A549 (cell line): ENCODE results near the gene PCNT. TPM values are rescaled to one million over a fixed set of nuclear protein-coding genes. Genes with fewer than 3 reads are reported as not detected.

ENCODE experiments used
- ATAC-seq, 2 experiments: fragments of 200-7000 bp in 1 of 2; fragments of >200 bp in 1 of 2; cut with Nextera tagmentation in 1 of 2; cut with Tn5 transposase in 1 of 2; 3 replicates each; pipeline versions ENCODE4 v1.8.0 to v1.9.1; 2018 to 2020; ENCODE audit warnings: mild to moderate bottlenecking in 1 of 2, moderate library complexity in 1 of 2
- CTCF ChIA-PET: fragments of 300-600 bp; sonication (Branson Sonifier 250); formaldehyde crosslinking; extraction: SDS; loops from one replicate; lab custom pipeline; 2021; ENCODE audit warnings: antibody characterized with exemption, inconsistent platforms; lab: Yijun Ruan, JAX
- POLR2A ChIA-PET: fragments of 350-600 bp; formaldehyde crosslinking; extraction: SDS; loops from one replicate; lab custom pipeline; 2021; ENCODE audit warnings: antibody characterized with exemption, inconsistent platforms; lab: Yijun Ruan, JAX
- DNase-seq, 2 experiments: peaks; one replicate each; pipeline versions ENCODE4 v3.0.0 to v3.0.0-alpha.2; 2011 to 2016; ENCODE audit warnings: low read depth in 1 of 2, low spot score in 1 of 2
- FAIRE-seq: peaks from 2 replicates; lab custom pipeline; 2011; peaks lifted over from hg19 to GRCh38; lab: Jason Lieb, UNC
- H3K27ac ChIP-seq, 2 experiments: fragments of >200 bp; sonication (Bioruptor Twin); formaldehyde crosslinking; 3 replicates each; pipeline ENCODE4 v1.5.1; 2016 to 2017
- H3K4me1 ChIP-seq: fragments of >200 bp; sonication (Bioruptor Twin); formaldehyde crosslinking; 3 replicates; pipeline ENCODE4 v1.6.1; 2016
- H3K4me2 ChIP-seq: fragments of >200 bp; sonication (Bioruptor Twin); formaldehyde crosslinking; 3 replicates; pipeline ENCODE4 v1.6.1; 2016
- H3K4me3 ChIP-seq: fragments of >200 bp; sonication (Bioruptor Twin); formaldehyde crosslinking; 3 replicates; pipeline ENCODE4 v1.5.1; 2016
- H3K9me3 ChIP-seq: fragments of >200 bp; sonication (Bioruptor Twin); formaldehyde crosslinking; 3 replicates; pipeline ENCODE4 v1.6.1; 2016
- BCL3 ChIP-seq: fragments of >200 bp; sonication (Bioruptor Twin); formaldehyde crosslinking; IDR thresholded peaks from 3 replicates; pipeline ENCODE4 v1.6.1; 2016
- BHLHE40 ChIP-seq: IDR thresholded peaks from 2 replicates; pipeline ENCODE4 v1.6.1; 2012; ENCODE audit warnings: low read depth, low read length, inconsistent platforms
- CBX8 ChIP-seq: fragments of 200-600 bp; sonication (generic); IDR thresholded peaks from 2 replicates; pipeline ENCODE4 v1.6.1; 2016
- CTCF ChIP-seq: fragments of >200 bp; sonication (Bioruptor Twin); formaldehyde crosslinking; IDR thresholded peaks from 3 replicates; pipeline ENCODE4 v1.5.1; 2016
- EHF ChIP-seq: fragments of 250-450 bp; sonication (Bioruptor Pico); IDR thresholded peaks from 2 replicates; pipeline ENCODE4 v1.5.0; 2020; ENCODE audit warnings: mild to moderate bottlenecking
- EHMT2 ChIP-seq: fragments of 200-600 bp; sonication (generic); IDR thresholded peaks from 2 replicates; pipeline ENCODE4 v1.6.1; 2016; ENCODE audit warnings: antibody characterized with exemption, low read depth, mild to moderate bottlenecking, moderate library complexity
- EP300 ChIP-seq, 2 experiments: fragments of >200 bp; sonication (Bioruptor Twin); formaldehyde crosslinking; IDR thresholded peaks; 2 replicates in 1 of 2; 3 replicates in 1 of 2; pipeline ENCODE4 v1.6.1; 2016 to 2017
- FOXS1 ChIP-seq: fragments of 250-450 bp; sonication (Bioruptor Pico); IDR thresholded peaks from 2 replicates; pipeline ENCODE4 v1.5.0; 2020; ENCODE audit warnings: mild to moderate bottlenecking, moderate library complexity
- HOXA7 ChIP-seq: fragments of 250-450 bp; sonication (Bioruptor Pico); IDR thresholded peaks from 2 replicates; pipeline ENCODE4 v1.5.0; 2020; ENCODE audit warnings: mild to moderate bottlenecking, moderate library complexity
- HOXB5 ChIP-seq: fragments of 250-450 bp; sonication (Bioruptor Pico); IDR thresholded peaks from 2 replicates; pipeline ENCODE4 v1.5.0; 2020; ENCODE audit warnings: mild to moderate bottlenecking, moderate library complexity
- JUNB ChIP-seq: fragments of >200 bp; sonication (Bioruptor Twin); formaldehyde crosslinking; IDR thresholded peaks from 2 replicates; pipeline ENCODE4 v1.6.1; 2016
- KDM5A ChIP-seq: fragments of 200-600 bp; sonication (generic); IDR thresholded peaks from 2 replicates; pipeline ENCODE4 v1.6.1; 2016; ENCODE audit warnings: antibody characterized with exemption, mild to moderate bottlenecking
- MAFK ChIP-seq: fragments of 450-650 bp; IDR thresholded peaks from 2 replicates; pipeline ENCODE4 v1.6.1; 2014; ENCODE audit not compliant: partially characterized antibody
- MAX ChIP-seq: IDR thresholded peaks from 2 replicates; pipeline ENCODE4 v1.6.1; 2012
- MYC ChIP-seq: IDR thresholded peaks from 2 replicates; pipeline ENCODE4 v1.6.1; 2012; ENCODE audit warnings: mild to moderate bottlenecking, inconsistent platforms, low read length, improper control_type of control experiment, borderline replicate concordance
- NR3C1 ChIP-seq: fragments of >200 bp; sonication (Bioruptor Twin); formaldehyde crosslinking; IDR thresholded peaks from 3 replicates; pipeline ENCODE4 v1.6.1; 2017
- PHF8 ChIP-seq: fragments of 200-600 bp; sonication (generic); IDR thresholded peaks from 2 replicates; pipeline ENCODE4 v1.6.1; 2016; ENCODE audit warnings: low read depth, mild to moderate bottlenecking, antibody characterized with exemption, moderate library complexity, borderline replicate concordance
- SMC3 ChIP-seq: fragments of >200 bp; sonication (Bioruptor Twin); formaldehyde crosslinking; IDR thresholded peaks from 3 replicates; pipeline ENCODE4 v1.6.1; 2018; ENCODE audit warnings: inconsistent platforms
- SREBF2 ChIP-seq: fragments of 450-650 bp; IDR thresholded peaks from 2 replicates; pipeline ENCODE4 v1.6.1; 2014; ENCODE audit warnings: mild to moderate bottlenecking, moderate library complexity
- ZFP36 ChIP-seq: fragments of 450-650 bp; IDR thresholded peaks from 2 replicates; pipeline ENCODE4 v1.6.1; 2014; ENCODE audit warnings: borderline replicate concordance; ENCODE audit not compliant: partially characterized antibody
- ZSCAN20 ChIP-seq: fragments of 250-450 bp; sonication (Bioruptor Pico); IDR thresholded peaks from 2 replicates; pipeline ENCODE4 v1.8.0; 2022; ENCODE audit warnings: mild to moderate bottlenecking, moderate library complexity
- WGBS: methylation state at CpG from one replicate; pipeline ENCODE4 v1.1.6; 2017; ENCODE audit errors: missing lambda C conversion rate; 5-methylcytosine and 5-hydroxymethylcytosine counted together
- polyA plus RNA-seq, 4 experiments: library from polyadenylated mRNA; depleted of rRNA in 3 of 4; stranded (reverse); fragments of >200 nt; fragmentation: RNase III in 1 of 4; extraction: RNeasy Plus Mini Kit Qiagen cat#74134 plus additional on column Dnase treatment in 1 of 4; gene quantifications; 2 replicates in 3 of 4; 3 replicates in 1 of 4; pipeline ENCODE4 v1.2.3, GENCODE V29; 2011 to 2017

PCNT gene
- polyA plus RNA-seq, 2 of the 4 experiments (the other 2 are of a cell fraction), result 11.1 to 14.6 TPM

DNA sequence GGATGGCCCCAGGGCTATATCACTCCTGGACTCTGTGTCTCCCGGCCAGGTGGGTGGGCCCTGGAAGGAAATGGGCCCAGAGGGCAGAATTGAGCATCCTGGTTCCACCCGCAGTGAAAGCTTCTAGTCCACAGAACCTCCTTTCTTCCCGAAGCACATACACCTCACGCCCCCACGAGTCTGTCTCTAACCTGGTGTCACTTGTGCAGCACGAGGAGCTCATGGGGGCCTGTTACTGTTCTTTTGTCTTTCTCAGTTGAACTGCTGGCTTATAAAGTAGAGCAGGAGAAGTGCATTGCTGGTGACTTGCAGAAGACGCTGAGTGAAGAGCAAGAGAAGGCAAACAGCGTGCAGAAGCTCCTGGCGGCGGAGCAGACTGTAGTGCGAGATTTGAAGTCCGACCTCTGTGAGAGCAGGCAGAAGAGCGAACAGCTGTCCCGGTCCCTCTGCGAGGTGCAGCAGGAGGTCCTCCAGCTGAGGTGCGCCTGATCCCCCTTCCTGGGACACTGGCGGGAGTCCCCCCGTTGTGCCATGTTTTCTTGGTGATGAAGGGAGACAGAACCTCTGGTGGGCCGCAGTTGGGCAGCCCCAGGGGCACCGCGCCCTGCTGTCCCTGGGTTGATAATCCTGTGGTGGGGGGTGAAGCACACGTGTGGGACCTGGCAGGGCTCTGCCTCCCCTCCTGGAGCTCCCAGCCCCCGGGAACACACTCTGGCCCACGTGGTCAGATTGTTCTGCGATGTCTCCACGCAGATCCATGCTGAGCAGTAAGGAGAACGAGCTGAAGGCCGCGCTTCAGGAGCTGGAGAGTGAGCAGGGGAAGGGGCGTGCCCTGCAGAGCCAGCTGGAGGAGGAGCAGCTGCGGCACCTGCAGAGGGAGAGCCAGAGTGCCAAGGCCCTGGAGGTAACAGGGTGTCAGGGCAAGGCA, 106.1 kb downstream of the PCNT start:
- TF ChIP-seq PHF8, result no peak
- TF ChIP-seq ZFP36, result no peak
- TF ChIP-seq SREBF2, result no peak
- no peak for TF ChIP-seq NR3C1
- TF ChIP-seq JUNB, result no peak
- TF ChIP-seq HOXA7 (CRISPR knock-in tag), result no peak
- TF ChIP-seq EHF (CRISPR knock-in tag), result no peak
- TF ChIP-seq HOXB5 (CRISPR knock-in tag), result no peak
- no peaks in the 10 kb centered on the region for H3K9me3 ChIP-seq
- POLR2A ChIA-PET, result no interaction called here
- no peak overlapping the region for H3K4me2 ChIP-seq
- DNase-seq (no peak), ATAC-seq (no peak), FAIRE-seq (no peak)
- CTCF ChIA-PET, result interaction anchor here (1.2 kb wide), 1 partner anchor 12 kb away, joined by 3 read pairs; no protein-coding TSS in a partner anchor
- no peaks in the 10 kb centered on the region for H3K4me1 ChIP-seq
- H3K4me3 ChIP-seq, result no peak overlapping the region
- 94% methylated on average over 22 of the region's 31 CpGs for WGBS
- H3K27ac ChIP-seq, result no peak overlapping the region

DNA sequence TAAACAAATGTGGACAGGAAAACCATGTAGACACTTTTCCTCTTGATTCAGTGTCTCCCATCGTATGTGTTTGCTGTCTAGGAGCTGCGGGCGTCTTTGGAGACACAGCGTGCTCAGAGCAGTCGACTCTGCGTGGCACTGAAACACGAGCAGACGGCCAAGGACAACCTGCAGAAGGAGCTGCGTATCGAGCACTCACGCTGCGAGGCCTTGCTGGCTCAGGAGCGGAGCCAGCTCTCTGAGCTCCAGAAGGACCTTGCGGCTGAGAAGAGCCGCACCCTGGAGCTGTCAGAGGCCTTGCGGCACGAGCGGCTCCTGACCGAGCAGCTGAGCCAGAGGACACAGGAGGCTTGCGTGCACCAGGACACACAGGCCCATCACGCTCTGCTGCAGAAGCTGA, 107.5 kb downstream of the PCNT start:
- POLR2A ChIA-PET, result no interaction called here
- Histone ChIP-seq H3K4me1 (no peaks in the 10 kb centered on the region), H3K4me2 (no peak overlapping the region), H3K27ac (no peak overlapping the region), H3K9me3 (no peaks in the 10 kb centered on the region), H3K4me3 (no peak overlapping the region)
- DNase-seq, result no peak
- CTCF ChIA-PET, result interaction anchor here (1.2 to 1.3 kb wide), 3 partner anchors 9 to 13 kb away, joined by 3 to 5 read pairs (median 3); no protein-coding TSS in a partner anchor
- no peak for TF ChIP-seq NR3C1
- no peak for TF ChIP-seq KDM5A
- TF ChIP-seq ZFP36, result no peak
- TF ChIP-seq FOXS1 (CRISPR knock-in tag), result no peak
- TF ChIP-seq SMC3, result no peak
- TF ChIP-seq SREBF2, result no peak
- no peak for TF ChIP-seq MAFK
- no peak for TF ChIP-seq BCL3
- TF ChIP-seq CTCF, result no peak
- TF ChIP-seq CBX8, result no peak
- TF ChIP-seq MYC, result no peak
- no peak for TF ChIP-seq MAX
- no peak for TF ChIP-seq ZSCAN20 (CRISPR knock-in tag)
- TF ChIP-seq HOXA7 (CRISPR knock-in tag), result no peak
- TF ChIP-seq BHLHE40, result no peak
- TF ChIP-seq EHMT2, result no peak
- TF ChIP-seq EP300 (IDR thresholded peaks at IDR 0.05), result no peak
- no peak for ATAC-seq
- FAIRE-seq, result no peak
- WGBS, result 92% methylated on average over 21 of the region's 21 CpGs
